Tibial nerve (tissue), 4 donors: ENCODE measurements around the gene SLC43A2. TPM values are rescaled to one million over a fixed set of nuclear protein-coding genes. Genes with fewer than 3 reads are reported as not detected.
"Not testable (repeated sequence)": the region's sequence is repeated elsewhere in the genome, so short reads cannot be mapped to it uniquely, and the experiment has no call there.

Experiments
- DNase-seq, 2 donors: peaks; one replicate each; pipeline ENCODE4 v3.0.0-alpha.2; 2019; ENCODE audit warnings: low spot score in 2 of 2
- H3K27ac ChIP-seq, 4 donors: fragments of 200-600 bp; sonication (generic) in 3 of 4; one replicate each; pipeline ENCODE4 v1.5.1; 2017 to 2019; ENCODE audit warnings: mild to moderate bottlenecking in 1 of 4
- H3K27me3 ChIP-seq, 2 donors: fragments of 200-600 bp; sonication (generic) in 1 of 2; one replicate each; pipeline versions ENCODE4 v1.5.1 to v1.6.0; 2017 to 2019
- H3K36me3 ChIP-seq, 3 donors: fragments of 200-600 bp; sonication (generic); one replicate each; pipeline ENCODE4 v1.5.1; 2018 to 2019
- H3K4me1 ChIP-seq, 4 donors: fragments of 200-600 bp; sonication (generic) in 3 of 4; one replicate each; pipeline ENCODE4 v1.5.1; 2017 to 2019
- H3K4me3 ChIP-seq, 4 donors: fragments of 200-600 bp; sonication (generic) in 3 of 4; one replicate each; pipeline ENCODE4 v1.5.1; 2017 to 2019; ENCODE audit warnings: mild to moderate bottlenecking in 1 of 4, moderate library complexity in 1 of 4
- H3K9me3 ChIP-seq, 4 donors: fragments of 200-600 bp; sonication (generic) in 3 of 4; one replicate each; pipeline ENCODE4 v1.5.1; 2017 to 2019
- EP300 ChIP-seq, 2 donors: sonication (generic); formaldehyde crosslinking; IDR thresholded peaks; one replicate each; pipeline ENCODE4 v1.6.1; 2017; ENCODE audit warnings: antibody characterized with exemption in 2 of 2, mild to moderate bottlenecking in 1 of 2
- POLR2A ChIP-seq, 2 donors: fragments of 450-650 bp; IDR thresholded peaks; one replicate each; pipeline ENCODE4 v1.6.1; 2017; ENCODE audit warnings: antibody characterized with exemption in 2 of 2, mild to moderate bottlenecking in 2 of 2, moderate library complexity in 2 of 2
- WGBS, 2 donors: methylation state at CpG; one replicate each; pipeline ENCODE4 v1.1.5; 2018; 5-methylcytosine and 5-hydroxymethylcytosine counted together
- total RNA-seq, 4 donors: library from RNA; depleted of rRNA; stranded (reverse); fragments of >200 nt; gene quantifications; one replicate each; pipeline ENCODE4 v1.1.0, GENCODE V29; 2016
- TF ChIP-seq, protein P1 (sequence below), 5 experiments: fragments of 200-600 bp in 3 of 5; fragments of 450-650 bp in 2 of 5; sonication (generic) in 3 of 5; IDR thresholded peaks; one replicate each; pipeline ENCODE4 v1.5.1; 2016 to 2019; ENCODE audit warnings: antibody characterized with exemption in 5 of 5, mild to moderate bottlenecking in 3 of 5, moderate library complexity in 2 of 5

SLC43A2 gene
- total RNA-seq, 4 donors from 2014 or later = 10.3 to 26.1 (median 14.1) TPM

DNA sequence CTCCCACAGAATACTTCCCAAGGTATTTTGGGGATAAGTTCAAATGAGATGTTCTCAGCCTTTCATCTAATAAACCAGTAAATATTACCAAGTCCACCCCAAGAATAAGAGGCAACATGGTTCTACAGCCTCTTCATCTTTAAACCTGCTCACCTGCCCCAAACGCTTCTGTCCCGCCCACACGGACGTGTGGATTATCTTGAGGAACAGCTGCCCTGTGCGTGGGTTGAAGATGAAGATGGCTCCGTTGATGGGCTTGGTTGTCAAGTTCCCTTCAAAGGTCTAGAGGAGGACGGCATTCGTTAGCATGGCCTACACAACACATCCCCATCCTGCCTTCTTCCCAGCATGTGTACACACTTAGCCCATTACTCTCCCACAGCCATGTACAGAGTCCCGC is 29.5 kb upstream of the SLC43A2 start:
- H3K9me3 ChIP-seq = no peaks in the 10 kb centered on the region
- peaks cover 42 to 100% (median 90%) of the 10 kb centered on the region in 3 donors for H3K36me3 ChIP-seq
- 94 to 95% methylated on average over 9 of the region's 9 CpGs for WGBS, 2 donors
- TF ChIP-seq POLR2A (IDR thresholded peaks at IDR 0.05) = no peak
- TF ChIP-seq, protein P1, sequence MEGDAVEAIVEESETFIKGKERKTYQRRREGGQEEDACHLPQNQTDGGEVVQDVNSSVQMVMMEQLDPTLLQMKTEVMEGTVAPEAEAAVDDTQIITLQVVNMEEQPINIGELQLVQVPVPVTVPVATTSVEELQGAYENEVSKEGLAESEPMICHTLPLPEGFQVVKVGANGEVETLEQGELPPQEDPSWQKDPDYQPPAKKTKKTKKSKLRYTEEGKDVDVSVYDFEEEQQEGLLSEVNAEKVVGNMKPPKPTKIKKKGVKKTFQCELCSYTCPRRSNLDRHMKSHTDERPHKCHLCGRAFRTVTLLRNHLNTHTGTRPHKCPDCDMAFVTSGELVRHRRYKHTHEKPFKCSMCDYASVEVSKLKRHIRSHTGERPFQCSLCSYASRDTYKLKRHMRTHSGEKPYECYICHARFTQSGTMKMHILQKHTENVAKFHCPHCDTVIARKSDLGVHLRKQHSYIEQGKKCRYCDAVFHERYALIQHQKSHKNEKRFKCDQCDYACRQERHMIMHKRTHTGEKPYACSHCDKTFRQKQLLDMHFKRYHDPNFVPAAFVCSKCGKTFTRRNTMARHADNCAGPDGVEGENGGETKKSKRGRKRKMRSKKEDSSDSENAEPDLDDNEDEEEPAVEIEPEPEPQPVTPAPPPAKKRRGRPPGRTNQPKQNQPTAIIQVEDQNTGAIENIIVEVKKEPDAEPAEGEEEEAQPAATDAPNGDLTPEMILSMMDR (IDR thresholded peaks at IDR 0.05) = no peak
- no peak for TF ChIP-seq EP300 (IDR thresholded peaks at IDR 0.05)
- no peaks in the 10 kb centered on the region for H3K27me3 ChIP-seq
- no peak for DNase-seq
- H3K4me1 ChIP-seq = no peaks in the 10 kb centered on the region
- H3K27ac ChIP-seq = no peak overlapping the region
- no peak overlapping the region for H3K4me3 ChIP-seq

DNA sequence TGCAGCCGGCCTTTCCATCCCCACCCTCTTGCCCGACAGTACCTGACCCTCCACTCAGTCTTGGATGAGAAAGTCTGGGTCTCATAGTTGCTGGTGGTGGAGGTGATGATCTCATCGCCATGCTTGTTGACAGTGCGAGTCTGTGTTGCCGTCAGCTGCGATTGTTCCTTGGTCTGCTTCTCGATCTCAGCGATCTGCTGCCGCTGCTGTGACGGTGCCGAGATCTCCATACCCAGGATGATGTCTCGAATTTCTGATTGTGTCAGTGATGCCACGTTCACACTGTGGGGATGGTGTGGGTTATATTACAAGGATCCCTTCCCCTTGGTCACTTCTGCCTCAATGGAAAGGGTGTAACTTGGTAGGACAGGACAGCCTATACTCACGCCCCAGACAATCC is 25.1 kb upstream of the SLC43A2 start:
- H3K4me3 ChIP-seq = no peak overlapping the region
- no peaks in the 10 kb centered on the region for H3K9me3 ChIP-seq
- H3K27me3 ChIP-seq = no peaks in the 10 kb centered on the region
- TF ChIP-seq EP300 (IDR thresholded peaks at IDR 0.05) (no peak), POLR2A (IDR thresholded peaks at IDR 0.05) (no peak)
- TF ChIP-seq, protein P1 (IDR thresholded peaks at IDR 0.05) = no peak
- peaks cover 16 to 84% (median 78%) of the 10 kb centered on the region in 3 donors for H3K36me3 ChIP-seq
- no peak for DNase-seq
- H3K27ac ChIP-seq = no peak overlapping the region
- 92% methylated on average over 14 of the region's 14 CpGs for WGBS, 2 donors
- H3K4me1 ChIP-seq = peaks cover 0 to 19% (median 13%) of the 10 kb centered on the region in 4 donors

DNA sequence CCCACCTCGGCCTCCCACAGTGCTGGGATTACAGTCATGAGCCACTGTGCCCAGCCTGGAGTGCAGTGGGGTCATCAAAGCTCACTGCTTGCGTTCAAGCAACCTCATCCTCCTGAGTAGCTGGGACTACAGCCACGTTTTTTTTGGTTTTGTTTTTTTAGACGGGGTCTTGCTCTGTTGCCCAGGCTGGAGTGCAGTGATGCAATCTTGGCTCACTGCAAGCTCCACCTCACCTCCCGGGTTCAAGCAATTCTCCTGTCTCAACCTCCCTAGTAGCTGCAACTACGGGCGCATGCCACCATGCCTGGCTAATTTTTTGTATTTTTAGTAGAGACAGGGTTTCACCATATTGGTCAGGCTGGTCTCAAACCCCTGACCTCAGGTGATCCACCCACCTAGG is 24.2 kb upstream of the SLC43A2 start:
- not testable (repeated sequence) for H3K9me3 ChIP-seq, H3K4me3 ChIP-seq, H3K27ac ChIP-seq, H3K27me3 ChIP-seq, DNase-seq
- Histone ChIP-seq H3K36me3 (peaks cover 12 to 74% (median 68%) of the 10 kb centered on the region in 3 donors), H3K4me1 (peaks cover 0 to 28% (median 22%) of the 10 kb centered on the region in 4 donors)
- 75 to 86% methylated on average over 7 of the region's 7 CpGs for WGBS, 2 donors

DNA sequence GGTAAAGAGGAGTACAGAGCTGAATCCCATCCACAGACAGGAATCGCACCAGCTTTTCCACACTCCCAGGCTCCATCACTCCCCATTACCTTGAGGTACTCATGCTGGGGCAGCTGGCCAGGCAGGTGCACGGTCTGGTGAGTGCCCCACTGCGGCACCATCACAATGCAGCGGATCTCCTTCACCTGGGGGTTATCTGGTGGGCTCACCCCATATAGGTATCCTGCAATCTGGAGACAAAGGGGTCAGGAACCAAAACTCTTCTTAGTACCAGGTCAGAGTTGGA is 22.9 kb upstream of the SLC43A2 start:
- H3K36me3 ChIP-seq = peaks cover 9 to 62% (median 56%) of the 10 kb centered on the region in 3 donors
- no peak overlapping the region for H3K27ac ChIP-seq
- H3K9me3 ChIP-seq = no peaks in the 10 kb centered on the region
- 83 to 89% methylated on average over 4 of the region's 4 CpGs for WGBS, 2 donors
- peaks cover 0 to 38% (median 24%) of the 10 kb centered on the region in 4 donors for H3K4me1 ChIP-seq
- DNase-seq = no peak
- TF ChIP-seq, protein P1 (IDR thresholded peaks at IDR 0.05) = no peak
- TF ChIP-seq POLR2A (IDR thresholded peaks at IDR 0.05) (no peak), EP300 (IDR thresholded peaks at IDR 0.05) (no peak)
- H3K27me3 ChIP-seq = no peaks in the 10 kb centered on the region
- no peak overlapping the region for H3K4me3 ChIP-seq

DNA sequence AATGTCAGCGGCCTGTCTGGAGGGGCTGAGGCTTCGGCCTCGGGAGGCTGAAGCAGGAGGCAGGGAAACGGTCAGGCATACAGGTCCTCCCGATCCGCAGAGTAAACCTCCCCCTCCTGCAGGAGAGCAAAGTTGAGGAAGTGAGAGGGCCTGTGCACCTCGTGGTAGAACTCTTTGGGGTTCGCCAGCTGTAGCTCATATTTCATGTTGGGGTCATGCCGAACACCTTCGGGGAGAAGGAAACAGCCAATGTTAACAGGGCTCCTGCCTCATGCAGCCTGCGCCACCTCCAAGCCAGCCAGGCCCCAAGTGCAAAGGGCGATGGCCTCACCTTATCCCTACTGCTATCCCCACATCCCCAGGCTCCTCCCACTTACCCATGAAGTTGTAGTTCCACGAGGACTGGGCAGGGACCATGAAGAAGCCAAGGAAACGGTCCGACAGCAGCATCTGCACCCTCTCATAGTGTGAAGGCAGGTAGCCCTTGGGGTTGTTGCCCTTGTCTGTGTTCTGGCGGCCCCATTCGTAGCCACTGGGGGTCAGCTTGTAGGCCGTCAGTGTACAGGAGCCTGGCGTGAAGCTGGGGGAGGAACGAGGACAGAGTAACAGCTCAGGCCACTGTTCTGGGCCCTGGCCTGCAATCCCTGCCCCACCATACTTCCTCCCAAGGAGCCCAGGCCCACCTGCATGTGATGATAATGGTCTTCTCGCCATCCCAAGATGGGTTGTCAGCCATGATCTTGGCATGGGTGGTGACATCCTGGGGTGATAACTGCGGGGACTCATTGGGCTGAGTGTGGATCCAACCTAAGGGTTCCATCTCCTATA is 22.3 kb upstream of the SLC43A2 start:
- DNase-seq = no peak
- peaks cover 0 to 42% (median 24%) of the 10 kb centered on the region in 4 donors for H3K4me1 ChIP-seq
- WGBS, 2 donors = 72 to 75% methylated on average over 13 to 22 of the region's 22 CpGs
- TF ChIP-seq, protein P1 (IDR thresholded peaks at IDR 0.05) = no peak
- no peaks in the 10 kb centered on the region for H3K9me3 ChIP-seq
- no peaks in the 10 kb centered on the region for H3K27me3 ChIP-seq
- H3K27ac ChIP-seq = peak overlapping the region; percentile 70 to 99 (median 98)
- peaks cover 4 to 56% (median 51%) of the 10 kb centered on the region in 3 donors for H3K36me3 ChIP-seq
- no peak overlapping the region for H3K4me3 ChIP-seq
